Hepatic stellate cell (primary cell): ENCODE results near the gene ANHX.
A peak's percentile ranks its signal among the peaks of the same experiment; 100 is the strongest.

ENCODE experiments used
- DNase-seq: peaks from one replicate; pipeline ENCODE4 v3.0.0; 2011; ENCODE audit warnings: low spot score

ANHX gene

DNA sequence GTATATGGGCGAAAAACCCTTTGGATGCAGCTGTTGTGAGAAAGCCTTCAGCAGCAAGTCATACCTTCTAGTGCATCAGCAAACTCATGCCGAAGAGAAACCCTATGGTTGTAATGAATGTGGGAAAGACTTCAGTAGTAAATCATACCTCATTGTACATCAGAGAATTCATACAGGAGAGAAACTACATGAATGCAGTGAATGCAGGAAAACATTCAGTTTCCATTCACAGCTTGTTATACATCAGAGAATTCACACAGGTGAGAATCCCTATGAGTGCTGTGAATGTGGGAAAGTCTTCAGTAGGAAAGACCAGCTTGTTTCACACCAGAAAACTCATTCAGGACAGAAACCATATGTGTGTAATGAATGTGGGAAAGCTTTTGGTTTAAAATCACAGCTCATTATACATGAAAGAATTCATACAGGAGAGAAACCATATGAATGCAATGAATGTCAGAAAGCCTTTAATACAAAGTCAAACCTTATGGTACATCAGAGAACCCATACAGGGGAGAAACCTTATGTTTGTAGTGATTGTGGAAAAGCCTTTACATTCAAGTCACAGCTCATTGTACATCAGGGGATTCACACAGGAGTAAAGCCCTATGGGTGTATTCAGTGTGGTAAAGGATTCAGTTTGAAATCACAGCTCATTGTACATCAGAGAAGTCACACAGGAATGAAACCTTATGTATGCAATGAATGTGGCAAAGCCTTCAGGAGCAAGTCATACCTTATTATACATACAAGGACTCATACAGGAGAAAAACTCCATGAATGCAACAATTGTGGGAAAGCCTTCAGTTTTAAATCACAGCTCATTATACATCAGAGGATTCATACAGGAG is 33.0 kb downstream of the ANHX start:
- no peak for DNase-seq

DNA sequence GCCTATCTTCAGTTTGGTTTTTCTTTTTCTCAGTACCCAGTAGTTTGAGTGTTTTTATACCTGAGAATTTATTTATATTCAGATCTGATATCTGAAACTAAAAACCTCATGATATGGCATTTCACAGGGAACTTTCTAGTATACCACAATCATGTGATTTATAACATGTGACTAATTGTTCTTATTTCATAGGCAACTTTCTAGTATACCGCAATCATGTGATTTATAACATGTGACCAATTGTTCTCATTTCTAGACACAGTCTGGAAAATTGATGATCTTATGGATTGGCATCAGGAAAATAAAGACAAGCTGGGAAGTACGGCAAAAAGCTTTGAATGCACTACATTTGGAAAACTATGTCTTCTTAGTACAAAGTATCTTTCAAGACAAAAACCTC is 33.8 kb downstream of the ANHX start:
- DNase-seq = no peak

GRCh38 chr12:133192847-133193246 is 42.8 kb downstream of the ANHX start:
- DNase-seq = no peak

DNA sequence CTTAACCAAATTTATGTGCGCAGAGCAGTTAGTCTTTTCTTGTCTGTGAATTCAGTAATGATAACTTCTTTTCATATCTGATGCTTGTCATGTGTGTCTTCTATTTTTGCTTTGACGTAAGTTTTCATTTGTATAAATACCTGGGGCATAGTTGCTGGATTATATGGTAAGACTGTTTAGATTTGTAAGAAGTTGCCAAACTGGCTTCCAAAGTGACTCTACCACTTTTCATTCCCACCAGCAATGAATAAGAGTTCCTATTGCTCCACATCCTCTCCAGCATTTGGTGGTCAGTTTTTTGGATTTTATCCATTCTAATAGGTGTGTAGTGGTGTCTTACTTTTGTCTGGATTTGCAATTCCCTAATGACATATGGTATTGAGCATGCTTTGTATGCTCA is 45.5 kb downstream of the ANHX start:
- DNase-seq = no peak

- peak; percentile 86 for DNase-seq
These were observed 54.3 kb downstream of the ANHX start, which contains the start of gene ZNF268 for GRCh38 chr12:133181238-133181959. TSS of gene ZNF268 (plus strand) at chr12:133181495. CDS start at chr12:133181998, 503 bp downstream.

GRCh38 chr12:133180669-133181068 is 55.0 kb downstream of the ANHX start:
- no peak for DNase-seq

DNA sequence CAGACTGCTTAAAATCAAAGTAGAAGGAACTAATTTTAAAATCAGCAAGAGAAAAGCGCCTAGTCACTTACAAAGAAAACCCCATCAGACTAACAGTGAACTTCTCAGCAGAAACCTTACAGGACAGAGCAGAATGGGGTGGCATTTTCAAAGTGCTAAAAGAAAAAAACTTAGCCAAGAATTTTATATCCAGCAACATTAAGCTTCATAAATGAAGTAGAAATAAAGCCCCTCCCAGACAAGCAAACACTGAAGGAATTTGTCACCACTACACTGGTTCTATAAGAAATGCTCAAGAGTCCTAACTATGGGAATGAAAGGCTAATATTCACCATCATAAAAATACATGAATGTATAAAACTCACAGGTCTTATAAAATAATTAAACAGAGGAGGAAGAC is 60.8 kb downstream of the ANHX start:
- no peak for DNase-seq

DNA sequence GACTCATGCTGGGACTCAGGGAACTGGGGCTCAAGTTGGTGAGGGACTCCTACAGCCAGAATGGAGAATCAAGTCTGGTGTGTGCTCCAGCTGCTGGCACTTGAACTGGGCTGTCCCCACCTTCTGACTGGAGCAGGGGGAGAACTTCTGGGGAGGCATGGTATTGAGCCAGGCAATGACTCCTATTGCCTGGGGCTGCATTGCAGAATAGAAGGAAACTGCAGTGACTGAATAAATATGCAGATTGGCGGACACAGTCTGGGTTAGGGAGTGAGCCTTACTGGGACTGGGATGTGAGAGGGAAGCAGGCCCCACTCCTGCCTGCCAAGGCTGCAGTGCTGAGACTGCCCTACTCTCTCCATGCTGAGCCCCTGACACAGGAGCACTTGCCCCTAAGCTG is 63.2 kb downstream of the ANHX start:
- DNase-seq = no peak
